Esophagus muscularis mucosa (tissue), 3 donors: Measurements from ENCODE around the gene SH3GL3.

Experiments
- POLR2A ChIP-seq: fragments of 450-650 bp; IDR thresholded peaks from one replicate; pipeline ENCODE4 v1.6.1; 2017; ENCODE audit warnings: antibody characterized with exemption, moderate library complexity, mild to moderate bottlenecking, low read depth
- POLR2AphosphoS5 ChIP-seq, 2 donors: sonication (generic); formaldehyde crosslinking; IDR thresholded peaks; one replicate each; pipeline ENCODE4 v1.6.1; 2017; ENCODE audit warnings: antibody characterized with exemption in 2 of 2
- TF ChIP-seq, protein P1 (sequence below), 3 experiments: fragments of 200-600 bp in 2 of 3; fragments of 450-650 bp in 1 of 3; sonication (generic) in 2 of 3; IDR thresholded peaks; one replicate each; pipeline ENCODE4 v1.5.1; 2017 to 2019; ENCODE audit warnings: antibody characterized with exemption in 3 of 3, mild to moderate bottlenecking in 2 of 3, moderate library complexity in 1 of 3

- TF ChIP-seq, protein P1, sequence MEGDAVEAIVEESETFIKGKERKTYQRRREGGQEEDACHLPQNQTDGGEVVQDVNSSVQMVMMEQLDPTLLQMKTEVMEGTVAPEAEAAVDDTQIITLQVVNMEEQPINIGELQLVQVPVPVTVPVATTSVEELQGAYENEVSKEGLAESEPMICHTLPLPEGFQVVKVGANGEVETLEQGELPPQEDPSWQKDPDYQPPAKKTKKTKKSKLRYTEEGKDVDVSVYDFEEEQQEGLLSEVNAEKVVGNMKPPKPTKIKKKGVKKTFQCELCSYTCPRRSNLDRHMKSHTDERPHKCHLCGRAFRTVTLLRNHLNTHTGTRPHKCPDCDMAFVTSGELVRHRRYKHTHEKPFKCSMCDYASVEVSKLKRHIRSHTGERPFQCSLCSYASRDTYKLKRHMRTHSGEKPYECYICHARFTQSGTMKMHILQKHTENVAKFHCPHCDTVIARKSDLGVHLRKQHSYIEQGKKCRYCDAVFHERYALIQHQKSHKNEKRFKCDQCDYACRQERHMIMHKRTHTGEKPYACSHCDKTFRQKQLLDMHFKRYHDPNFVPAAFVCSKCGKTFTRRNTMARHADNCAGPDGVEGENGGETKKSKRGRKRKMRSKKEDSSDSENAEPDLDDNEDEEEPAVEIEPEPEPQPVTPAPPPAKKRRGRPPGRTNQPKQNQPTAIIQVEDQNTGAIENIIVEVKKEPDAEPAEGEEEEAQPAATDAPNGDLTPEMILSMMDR (IDR thresholded peaks at IDR 0.05): no peak
- no peak for TF ChIP-seq POLR2A
- no peak for TF ChIP-seq POLR2AphosphoS5 (IDR thresholded peaks at IDR 0.05)
These were observed 39.2 kb downstream of the SH3GL3 start for GRCh38 chr15:83486363-83486762.
